ENCODE results near the gene NSDHL.
"Not testable (repeated sequence)": the region's sequence is repeated elsewhere in the genome, so short reads cannot be mapped to it uniquely, and the experiment has no call there.

NSDHL gene

DNA sequence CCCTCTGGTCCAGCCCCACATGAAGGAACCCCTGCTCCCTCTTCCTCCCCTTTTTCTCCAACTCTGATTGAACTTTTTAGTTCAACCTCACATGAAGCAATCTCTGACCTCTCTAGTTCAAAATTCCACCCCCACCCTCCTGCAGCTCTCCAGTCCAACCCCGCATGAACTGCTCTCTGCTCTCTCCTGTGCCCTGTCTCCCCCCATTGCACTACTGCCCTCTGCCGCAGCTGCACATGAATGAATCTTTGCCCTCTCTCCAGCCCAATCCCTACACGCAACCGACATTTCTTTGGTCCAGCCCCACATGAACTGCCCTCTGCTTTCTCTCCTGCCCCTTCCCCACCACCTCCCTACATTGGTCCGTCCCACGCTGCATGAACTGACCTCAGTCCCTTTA, 7.2 kb upstream of the NSDHL start:
- no peak overlapping the region for H3K4me3 ChIP-seq (ENCODE audit: low read depth, low read length)
- TF ChIP-seq, protein P1, sequence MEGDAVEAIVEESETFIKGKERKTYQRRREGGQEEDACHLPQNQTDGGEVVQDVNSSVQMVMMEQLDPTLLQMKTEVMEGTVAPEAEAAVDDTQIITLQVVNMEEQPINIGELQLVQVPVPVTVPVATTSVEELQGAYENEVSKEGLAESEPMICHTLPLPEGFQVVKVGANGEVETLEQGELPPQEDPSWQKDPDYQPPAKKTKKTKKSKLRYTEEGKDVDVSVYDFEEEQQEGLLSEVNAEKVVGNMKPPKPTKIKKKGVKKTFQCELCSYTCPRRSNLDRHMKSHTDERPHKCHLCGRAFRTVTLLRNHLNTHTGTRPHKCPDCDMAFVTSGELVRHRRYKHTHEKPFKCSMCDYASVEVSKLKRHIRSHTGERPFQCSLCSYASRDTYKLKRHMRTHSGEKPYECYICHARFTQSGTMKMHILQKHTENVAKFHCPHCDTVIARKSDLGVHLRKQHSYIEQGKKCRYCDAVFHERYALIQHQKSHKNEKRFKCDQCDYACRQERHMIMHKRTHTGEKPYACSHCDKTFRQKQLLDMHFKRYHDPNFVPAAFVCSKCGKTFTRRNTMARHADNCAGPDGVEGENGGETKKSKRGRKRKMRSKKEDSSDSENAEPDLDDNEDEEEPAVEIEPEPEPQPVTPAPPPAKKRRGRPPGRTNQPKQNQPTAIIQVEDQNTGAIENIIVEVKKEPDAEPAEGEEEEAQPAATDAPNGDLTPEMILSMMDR (conservative IDR thresholded peaks at IDR 0.05; ENCODE audit: low read depth, low read length): no peak
- no peak for DNase-seq (ENCODE audit: low read depth)

DNA sequence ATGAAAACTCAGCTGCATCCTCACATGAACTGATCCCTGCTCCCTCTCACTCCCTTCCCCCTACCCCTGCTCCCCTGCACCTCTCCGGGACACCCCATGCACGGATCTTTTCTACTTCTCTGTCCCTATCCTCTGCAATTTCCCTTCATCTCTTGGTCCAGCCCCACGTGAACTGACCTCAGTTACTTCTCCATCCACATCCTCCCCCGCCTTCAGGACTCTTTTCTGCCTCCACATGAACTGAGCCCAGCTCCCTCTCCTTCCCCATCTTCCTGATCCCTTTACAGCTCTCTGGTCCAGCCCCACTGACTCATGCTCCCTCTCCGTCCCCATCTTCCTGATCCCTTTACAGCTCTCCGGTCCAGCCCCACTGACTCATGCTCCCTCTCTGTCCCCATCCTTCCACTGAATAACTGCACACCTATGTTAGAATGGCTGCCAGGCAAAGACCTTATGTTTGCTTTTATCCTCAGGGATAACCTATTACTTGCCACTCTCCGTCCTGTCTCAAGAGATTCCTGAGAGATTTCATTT, 6.0 kb upstream of the NSDHL start:
- no peak for DNase-seq (ENCODE audit: low read depth)
- TF ChIP-seq, protein P1 (conservative IDR thresholded peaks at IDR 0.05; ENCODE audit: low read depth, low read length): no peak
- no peak overlapping the region for H3K4me3 ChIP-seq (ENCODE audit: low read depth, low read length)

DNA sequence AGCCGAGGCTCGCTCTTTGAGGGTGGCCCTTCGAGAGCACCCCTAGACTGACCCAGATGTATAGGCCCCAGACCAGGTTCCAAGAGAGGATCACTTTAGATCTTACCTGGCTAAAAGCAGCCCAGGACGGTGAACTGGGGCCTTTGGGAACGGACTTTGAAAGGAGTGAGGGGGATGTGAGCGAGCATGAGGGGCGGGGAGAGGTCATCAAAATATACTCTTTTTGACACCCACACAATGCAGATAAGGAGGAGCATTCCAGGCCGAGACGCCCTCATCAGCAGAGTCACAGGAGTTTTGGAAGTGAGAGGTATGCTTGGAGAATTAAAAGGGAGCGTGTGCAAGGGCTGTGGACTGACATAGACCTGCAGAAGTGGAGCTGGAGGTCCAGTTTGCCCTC, 528 bp downstream of the NSDHL start:
- H3K4me3 ChIP-seq (ENCODE audit: low read depth, low read length): peak overlapping the region; percentile 78
- TF ChIP-seq, protein P1 (conservative IDR thresholded peaks at IDR 0.05; ENCODE audit: low read depth, low read length): no peak
- DNase-seq (ENCODE audit: low read depth): no peak

DNA sequence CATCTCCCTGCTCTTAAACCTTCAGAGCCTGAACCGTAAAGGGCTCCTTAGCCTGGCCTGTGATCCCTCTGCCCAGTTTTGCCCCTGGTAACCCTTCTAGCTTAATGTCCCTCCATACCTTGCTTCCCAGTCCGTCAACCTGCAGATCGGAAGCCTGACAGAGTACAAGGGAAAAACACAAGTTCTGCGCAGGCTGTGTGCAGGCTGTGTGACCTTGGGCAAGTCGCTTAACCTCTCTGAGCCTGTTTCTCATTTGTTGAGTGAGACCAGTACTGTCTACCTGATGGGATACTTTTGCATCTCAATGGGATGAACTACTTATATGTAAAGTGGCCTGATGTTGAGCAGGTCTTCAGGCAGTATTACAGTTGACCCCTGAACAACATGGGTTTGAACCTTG, 1.7 kb downstream of the NSDHL start:
- H3K4me3 ChIP-seq (ENCODE audit: low read depth, low read length): no peak overlapping the region
- no peak for DNase-seq (ENCODE audit: low read depth)
- TF ChIP-seq, protein P1 (conservative IDR thresholded peaks at IDR 0.05; ENCODE audit: low read depth, low read length): no peak

DNA sequence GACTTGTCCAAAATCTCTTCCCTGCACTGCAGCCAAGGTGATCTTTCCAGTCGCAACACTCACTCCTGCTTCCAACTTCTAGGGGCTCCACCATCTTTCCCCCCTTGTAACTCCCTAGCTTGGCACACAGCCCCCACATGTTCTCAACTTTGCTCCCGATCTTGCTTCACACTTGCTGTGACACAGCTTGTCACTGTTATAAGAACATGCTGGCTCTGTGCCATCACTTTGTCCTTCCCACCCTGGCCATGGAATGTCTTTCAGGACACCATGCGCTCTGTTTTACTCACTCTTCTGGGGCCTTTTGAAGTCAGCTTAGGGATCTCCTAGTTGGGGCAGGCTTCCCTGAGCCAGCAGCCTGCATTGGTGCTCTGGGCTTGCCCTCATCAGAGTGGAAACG, 2.5 kb downstream of the NSDHL start:
- DNase-seq (ENCODE audit: low read depth): no peak
- H3K4me3 ChIP-seq (ENCODE audit: low read depth, low read length): no peak overlapping the region
- TF ChIP-seq, protein P1 (conservative IDR thresholded peaks at IDR 0.05; ENCODE audit: low read depth, low read length): no peak

DNA sequence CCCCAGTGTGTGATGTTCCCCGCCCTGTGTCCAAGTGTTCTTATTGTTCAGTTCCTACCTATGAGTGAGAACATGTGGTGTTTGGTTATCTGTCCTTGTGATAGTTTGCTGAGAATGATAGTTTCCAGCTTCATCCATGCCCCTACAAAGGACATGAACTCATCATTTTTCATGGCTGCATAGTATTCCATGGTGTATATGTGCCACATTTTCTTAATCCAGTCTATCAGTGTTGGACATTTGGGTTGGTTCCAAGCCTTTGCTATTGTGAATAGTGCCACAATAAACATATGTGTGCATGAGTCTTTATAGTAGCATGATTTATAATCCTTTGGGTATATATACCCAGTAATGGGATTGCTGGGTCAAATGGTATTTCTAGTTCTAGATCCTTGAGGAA, 4.6 kb downstream of the NSDHL start:
- not testable (repeated sequence) for DNase-seq (ENCODE audit: low read depth); H3K4me3 ChIP-seq (ENCODE audit: low read depth, low read length)

DNA sequence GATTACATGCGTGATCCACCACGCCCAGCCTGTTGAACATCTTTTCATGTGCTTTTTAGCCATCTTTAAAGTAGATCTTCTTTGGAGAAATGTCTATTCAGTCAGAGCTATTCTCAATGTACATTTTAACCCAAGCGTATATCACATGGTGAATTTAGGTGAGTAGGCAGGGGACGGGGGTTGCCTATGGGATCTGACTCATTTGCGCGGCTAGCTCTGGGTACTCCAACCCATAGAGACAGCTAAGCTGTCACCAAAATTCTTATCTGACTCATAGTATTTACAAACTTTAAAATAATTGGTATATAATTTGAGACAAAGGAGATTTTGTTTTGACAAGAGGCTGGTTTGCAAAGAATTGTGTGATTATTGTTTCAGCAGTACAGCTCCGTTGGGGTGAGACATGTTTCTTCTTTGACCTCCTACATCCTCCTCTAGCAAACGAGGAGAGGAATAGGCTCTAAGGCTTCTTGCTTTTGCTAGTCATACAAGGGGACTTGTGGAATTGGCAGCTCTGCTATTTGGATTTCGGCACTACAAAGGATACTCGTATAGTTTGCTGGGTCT, 12.0 kb downstream of the NSDHL start:
- DNase-seq (ENCODE audit: low read depth): no peak
- H3K4me3 ChIP-seq (ENCODE audit: low read depth, low read length): no peak overlapping the region
- TF ChIP-seq, protein P1 (conservative IDR thresholded peaks at IDR 0.05; ENCODE audit: low read depth, low read length): no peak
